Measurements from ENCODE around the gene CLIC5. TPM values are rescaled to one million over a fixed set of nuclear protein-coding genes. Genes with fewer than 3 reads are reported as not detected.

The CLIC5 gene
- total RNA-seq, 2 donors from 2014 or later, result 2.2 to 2.6 TPM

DNA sequence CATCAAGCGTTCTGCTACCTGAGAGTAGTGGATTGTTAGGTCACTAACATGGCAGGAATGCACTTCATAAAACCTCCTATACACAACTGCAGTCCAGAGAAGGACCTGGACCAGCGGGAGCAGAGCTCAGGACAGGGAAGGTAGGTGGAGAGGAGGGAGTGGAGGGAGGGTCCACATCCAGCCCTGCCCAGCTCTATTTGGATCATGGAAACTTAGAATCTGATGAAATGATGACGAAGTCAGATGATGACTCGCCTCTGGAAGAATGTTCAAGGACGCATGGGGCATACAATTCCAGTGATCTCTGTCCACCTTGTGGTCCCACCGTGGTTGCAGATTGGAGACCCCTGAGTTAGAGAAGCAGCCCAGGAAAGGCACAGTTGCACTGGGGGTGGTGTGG, 68.8 kb downstream of the CLIC5 start:
- Histone ChIP-seq H3K4me3 (no peak overlapping the region), H3K9me3 (no peaks in the 10 kb centered on the region), H3K27me3 (replicated peaks; ENCODE audit: insufficient read depth) (no peaks in the 10 kb centered on the region), H3K4me1 (ENCODE audit: control insufficient read depth in 1 of 2, low read depth in 2 of 2) (no peaks in the 10 kb centered on the region), H3K27ac (no peak overlapping the region), H3K36me3 (no peaks in the 10 kb centered on the region)
- ATAC-seq (ENCODE audit: insufficient number of reproducible peaks, low FRiP score, low read depth) (no peak), DNase-seq (ENCODE audit: low spot score) (no peak)
- TF ChIP-seq, protein P1, sequence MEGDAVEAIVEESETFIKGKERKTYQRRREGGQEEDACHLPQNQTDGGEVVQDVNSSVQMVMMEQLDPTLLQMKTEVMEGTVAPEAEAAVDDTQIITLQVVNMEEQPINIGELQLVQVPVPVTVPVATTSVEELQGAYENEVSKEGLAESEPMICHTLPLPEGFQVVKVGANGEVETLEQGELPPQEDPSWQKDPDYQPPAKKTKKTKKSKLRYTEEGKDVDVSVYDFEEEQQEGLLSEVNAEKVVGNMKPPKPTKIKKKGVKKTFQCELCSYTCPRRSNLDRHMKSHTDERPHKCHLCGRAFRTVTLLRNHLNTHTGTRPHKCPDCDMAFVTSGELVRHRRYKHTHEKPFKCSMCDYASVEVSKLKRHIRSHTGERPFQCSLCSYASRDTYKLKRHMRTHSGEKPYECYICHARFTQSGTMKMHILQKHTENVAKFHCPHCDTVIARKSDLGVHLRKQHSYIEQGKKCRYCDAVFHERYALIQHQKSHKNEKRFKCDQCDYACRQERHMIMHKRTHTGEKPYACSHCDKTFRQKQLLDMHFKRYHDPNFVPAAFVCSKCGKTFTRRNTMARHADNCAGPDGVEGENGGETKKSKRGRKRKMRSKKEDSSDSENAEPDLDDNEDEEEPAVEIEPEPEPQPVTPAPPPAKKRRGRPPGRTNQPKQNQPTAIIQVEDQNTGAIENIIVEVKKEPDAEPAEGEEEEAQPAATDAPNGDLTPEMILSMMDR (IDR thresholded peaks at IDR 0.05), result no peak

GRCh38 chr6:45946352-45946751, 69.3 kb downstream of the CLIC5 start:
- TF ChIP-seq, protein P1 (IDR thresholded peaks at IDR 0.05), result no peak
- no peaks in the 10 kb centered on the region for H3K36me3 ChIP-seq
- ATAC-seq (ENCODE audit: insufficient number of reproducible peaks, low FRiP score, low read depth) (no peak), DNase-seq (ENCODE audit: low spot score) (no peak)
- no peak overlapping the region for H3K4me3 ChIP-seq
- H3K27ac ChIP-seq, result no peak overlapping the region
- H3K27me3 ChIP-seq (replicated peaks; ENCODE audit: insufficient read depth), result no peaks in the 10 kb centered on the region
- H3K9me3 ChIP-seq, result no peaks in the 10 kb centered on the region
- no peaks in the 10 kb centered on the region for H3K4me1 ChIP-seq (ENCODE audit: control insufficient read depth in 1 of 2, low read depth in 2 of 2)

- TF ChIP-seq, protein P1 (IDR thresholded peaks at IDR 0.05), result no peak
- Histone ChIP-seq H3K4me1 (ENCODE audit: control insufficient read depth in 1 of 2, low read depth in 2 of 2) (no peaks in the 10 kb centered on the region), H3K36me3 (no peaks in the 10 kb centered on the region), H3K9me3 (no peaks in the 10 kb centered on the region), H3K27me3 (replicated peaks; ENCODE audit: insufficient read depth) (no peaks in the 10 kb centered on the region), H3K27ac (no peak overlapping the region), H3K4me3 (no peak overlapping the region)
- DNase-seq (ENCODE audit: low spot score) (no peak), ATAC-seq (ENCODE audit: insufficient number of reproducible peaks, low FRiP score, low read depth) (no peak)
These were observed 72.7 kb downstream of the CLIC5 start for GRCh38 chr6:45942953-45943352.

GRCh38 chr6:45933855-45934254, 81.8 kb downstream of the CLIC5 start:
- TF ChIP-seq, protein P1 (IDR thresholded peaks at IDR 0.05), result no peak

DNA sequence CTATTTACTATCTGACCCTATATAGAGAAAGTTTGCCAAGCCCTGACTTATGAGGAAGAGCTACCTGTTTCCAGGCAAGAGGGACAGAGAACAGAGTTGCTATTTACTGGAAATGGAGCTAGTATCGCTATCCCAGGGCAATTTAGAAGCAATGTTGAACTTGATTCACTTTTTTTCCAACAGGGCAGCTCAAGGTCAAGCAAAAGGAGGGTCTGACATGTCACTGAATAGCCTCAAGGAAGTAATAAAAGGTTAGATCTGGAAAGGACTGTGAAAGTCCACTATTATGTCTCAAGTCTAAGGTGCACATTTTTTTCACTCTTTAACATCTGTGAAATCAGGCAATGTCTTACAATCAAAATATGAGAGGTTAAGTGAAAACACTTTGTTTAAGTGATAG, 84.4 kb downstream of the CLIC5 start:
- H3K27ac ChIP-seq, result no peak overlapping the region
- TF ChIP-seq, protein P1 (IDR thresholded peaks at IDR 0.05), result no peak
- no peak for ATAC-seq (ENCODE audit: insufficient number of reproducible peaks, low FRiP score, low read depth)
- H3K36me3 ChIP-seq, result no peaks in the 10 kb centered on the region
- no peak for DNase-seq (ENCODE audit: low spot score)
- H3K9me3 ChIP-seq, result no peaks in the 10 kb centered on the region
- H3K27me3 ChIP-seq (replicated peaks; ENCODE audit: insufficient read depth), result no peaks in the 10 kb centered on the region
- H3K4me1 ChIP-seq (ENCODE audit: control insufficient read depth in 1 of 2, low read depth in 2 of 2), result no peaks in the 10 kb centered on the region
- no peak overlapping the region for H3K4me3 ChIP-seq

More at GRCh38 chr6:45933855-45934254, 81.8 kb downstream of the CLIC5 start:
- no peak overlapping the region for H3K4me3 ChIP-seq
- no peak for ATAC-seq (ENCODE audit: insufficient number of reproducible peaks, low FRiP score, low read depth)
- no peaks in the 10 kb centered on the region for H3K4me1 ChIP-seq (ENCODE audit: control insufficient read depth in 1 of 2, low read depth in 2 of 2)
- H3K36me3 ChIP-seq, result no peaks in the 10 kb centered on the region
- no peaks in the 10 kb centered on the region for H3K27me3 ChIP-seq (replicated peaks; ENCODE audit: insufficient read depth)
- no peaks in the 10 kb centered on the region for H3K9me3 ChIP-seq
- DNase-seq (ENCODE audit: low spot score), result no peak
- H3K27ac ChIP-seq, result no peak overlapping the region

Data from thoracic aorta (tissue), 2 donors.